ENCODE measurements around the gene LPGAT1.

DNA sequence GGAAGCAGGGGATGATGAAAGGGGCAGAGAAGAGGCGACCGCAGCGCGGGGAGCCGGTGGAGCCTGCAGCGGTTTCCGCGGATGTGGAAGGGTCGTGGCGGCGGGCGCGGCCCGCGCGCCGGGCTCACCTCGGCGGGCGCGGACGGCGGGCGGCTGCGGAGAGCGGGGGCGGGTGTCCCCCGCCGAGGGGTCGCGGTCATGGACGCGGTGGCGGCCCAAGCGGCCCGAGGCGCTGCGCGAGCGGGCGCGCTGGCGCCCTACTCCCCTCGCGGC is 572 bp downstream of the LPGAT1 start:
- TF ChIP-seq, protein P1, sequence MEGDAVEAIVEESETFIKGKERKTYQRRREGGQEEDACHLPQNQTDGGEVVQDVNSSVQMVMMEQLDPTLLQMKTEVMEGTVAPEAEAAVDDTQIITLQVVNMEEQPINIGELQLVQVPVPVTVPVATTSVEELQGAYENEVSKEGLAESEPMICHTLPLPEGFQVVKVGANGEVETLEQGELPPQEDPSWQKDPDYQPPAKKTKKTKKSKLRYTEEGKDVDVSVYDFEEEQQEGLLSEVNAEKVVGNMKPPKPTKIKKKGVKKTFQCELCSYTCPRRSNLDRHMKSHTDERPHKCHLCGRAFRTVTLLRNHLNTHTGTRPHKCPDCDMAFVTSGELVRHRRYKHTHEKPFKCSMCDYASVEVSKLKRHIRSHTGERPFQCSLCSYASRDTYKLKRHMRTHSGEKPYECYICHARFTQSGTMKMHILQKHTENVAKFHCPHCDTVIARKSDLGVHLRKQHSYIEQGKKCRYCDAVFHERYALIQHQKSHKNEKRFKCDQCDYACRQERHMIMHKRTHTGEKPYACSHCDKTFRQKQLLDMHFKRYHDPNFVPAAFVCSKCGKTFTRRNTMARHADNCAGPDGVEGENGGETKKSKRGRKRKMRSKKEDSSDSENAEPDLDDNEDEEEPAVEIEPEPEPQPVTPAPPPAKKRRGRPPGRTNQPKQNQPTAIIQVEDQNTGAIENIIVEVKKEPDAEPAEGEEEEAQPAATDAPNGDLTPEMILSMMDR (IDR thresholded peaks at IDR 0.05): no peak
- no peak for TF ChIP-seq POLR2AphosphoS5 (IDR thresholded peaks at IDR 0.05)

Data from transverse colon (tissue), 4 donors.